ENCODE results near the gene STXBP6.
"Not testable (repeated sequence)": the region's sequence is repeated elsewhere in the genome, so short reads cannot be mapped to it uniquely, and the experiment has no call there.

STXBP6 gene

DNA sequence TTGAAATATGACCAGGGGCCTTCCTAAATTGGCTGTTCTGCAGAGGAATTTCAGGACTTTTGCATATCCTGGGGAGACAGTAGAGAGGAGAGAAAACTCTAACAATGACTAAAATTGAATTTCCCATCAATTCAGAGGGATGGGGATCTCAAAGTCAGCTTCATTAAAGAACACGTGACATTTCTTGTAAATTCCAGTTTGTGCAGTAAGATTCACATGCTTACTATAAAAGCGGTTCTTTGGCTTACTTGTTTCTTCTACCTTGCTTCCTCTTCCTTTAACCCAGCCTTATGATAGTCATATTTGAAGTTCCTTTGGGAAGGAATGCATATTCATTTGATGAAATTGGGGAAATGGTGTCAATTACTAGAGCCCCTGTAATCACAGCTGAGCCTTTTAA is 272.3 kb downstream of the STXBP6 start:
- DNase-seq (ENCODE audit: insufficient read length, low spot score) = no peak
- TF ChIP-seq CTCF (IDR thresholded peaks at IDR 0.05; ENCODE audit: insufficient read depth, missing control alignments) = no peak
- FAIRE-seq = no peak

DNA sequence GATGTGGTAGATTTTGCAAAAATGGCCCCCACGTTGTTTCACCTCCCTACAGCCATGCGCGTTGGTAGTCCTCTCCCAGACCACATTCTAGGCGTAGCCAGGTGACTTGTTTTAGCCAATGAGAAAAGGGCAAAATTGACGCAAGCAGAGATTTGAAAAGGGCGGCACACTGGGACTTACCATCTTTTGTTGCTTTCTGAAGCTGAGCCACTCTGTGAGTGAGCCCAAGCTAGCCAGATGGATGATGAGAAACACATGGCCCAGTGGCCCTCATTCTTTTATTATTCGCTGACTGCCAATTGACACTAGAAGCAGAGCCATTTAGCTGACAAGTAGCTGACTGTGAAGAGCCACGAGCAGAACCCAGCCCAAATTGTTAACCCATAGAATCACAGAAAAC is 274.0 kb downstream of the STXBP6 start:
- no peak for TF ChIP-seq CTCF (IDR thresholded peaks at IDR 0.05; ENCODE audit: insufficient read depth, missing control alignments)
- DNase-seq (ENCODE audit: insufficient read length, low spot score) (no peak), FAIRE-seq (no peak)

- no peak for TF ChIP-seq CTCF (IDR thresholded peaks at IDR 0.05; ENCODE audit: insufficient read depth, missing control alignments)
- FAIRE-seq (no peak), DNase-seq (ENCODE audit: insufficient read length, low spot score) (no peak)
Observed at GRCh38 chr14:24774187-24774915, 275.6 kb downstream of the STXBP6 start.

- FAIRE-seq; DNase-seq (ENCODE audit: insufficient read length, low spot score): not testable (repeated sequence)
Observed at GRCh38 chr14:24773564-24773963, 276.4 kb downstream of the STXBP6 start.

- FAIRE-seq (no peak), DNase-seq (ENCODE audit: insufficient read length, low spot score) (no peak)
- no peak for TF ChIP-seq CTCF (IDR thresholded peaks at IDR 0.05; ENCODE audit: insufficient read depth, missing control alignments)
Observed at GRCh38 chr14:24766434-24766833, 283.5 kb downstream of the STXBP6 start.

- DNase-seq (ENCODE audit: insufficient read length, low spot score) = no peak
- no peak for FAIRE-seq
- no peak for TF ChIP-seq CTCF (IDR thresholded peaks at IDR 0.05; ENCODE audit: insufficient read depth, missing control alignments)
Observed at GRCh38 chr14:24761141-24761540, 288.8 kb downstream of the STXBP6 start.

Measured in D721Med (cell line).